Neural progenitor cell (in vitro differentiated cells): ENCODE data around the gene SPATA9.

ENCODE experiments used
- EZH2 ChIP-seq: fragments of 200-600 bp; sonication (generic); IDR thresholded peaks from 2 replicates; pipeline ENCODE4 v1.6.1; 2017; ENCODE audit warnings: antibody characterized with exemption, mild to moderate bottlenecking, moderate library complexity
- EZH2phosphoT487 ChIP-seq: fragments of 200-600 bp; sonication (generic); IDR thresholded peaks from 2 replicates; pipeline ENCODE4 v1.6.1; 2017; ENCODE audit warnings: antibody characterized with exemption
- TF ChIP-seq, protein P1 (sequence below): fragments of 200-600 bp; sonication (generic); IDR thresholded peaks from 2 replicates; pipeline ENCODE4 v1.5.1; 2017; ENCODE audit warnings: antibody characterized with exemption, mild to moderate bottlenecking

DNA sequence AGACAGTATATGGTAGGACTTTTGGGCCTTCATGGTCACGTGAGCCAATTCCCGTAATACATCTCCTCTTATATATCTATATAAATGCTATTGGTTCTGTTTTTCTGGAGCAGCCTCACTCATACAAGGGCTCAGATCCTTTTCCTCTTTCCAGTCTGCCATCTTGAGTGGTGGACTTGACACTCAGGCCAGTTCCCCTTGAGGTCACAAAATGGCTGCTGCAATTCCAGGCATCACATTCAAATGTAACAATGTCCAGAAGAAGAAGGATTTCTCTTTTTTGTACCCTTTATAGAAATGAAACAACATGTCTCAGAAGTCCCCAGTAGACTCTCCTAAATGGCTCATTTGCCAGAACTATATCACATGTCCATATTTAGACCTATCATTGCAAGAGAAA is 58.4 kb downstream of the SPATA9 start:
- TF ChIP-seq, protein P1, sequence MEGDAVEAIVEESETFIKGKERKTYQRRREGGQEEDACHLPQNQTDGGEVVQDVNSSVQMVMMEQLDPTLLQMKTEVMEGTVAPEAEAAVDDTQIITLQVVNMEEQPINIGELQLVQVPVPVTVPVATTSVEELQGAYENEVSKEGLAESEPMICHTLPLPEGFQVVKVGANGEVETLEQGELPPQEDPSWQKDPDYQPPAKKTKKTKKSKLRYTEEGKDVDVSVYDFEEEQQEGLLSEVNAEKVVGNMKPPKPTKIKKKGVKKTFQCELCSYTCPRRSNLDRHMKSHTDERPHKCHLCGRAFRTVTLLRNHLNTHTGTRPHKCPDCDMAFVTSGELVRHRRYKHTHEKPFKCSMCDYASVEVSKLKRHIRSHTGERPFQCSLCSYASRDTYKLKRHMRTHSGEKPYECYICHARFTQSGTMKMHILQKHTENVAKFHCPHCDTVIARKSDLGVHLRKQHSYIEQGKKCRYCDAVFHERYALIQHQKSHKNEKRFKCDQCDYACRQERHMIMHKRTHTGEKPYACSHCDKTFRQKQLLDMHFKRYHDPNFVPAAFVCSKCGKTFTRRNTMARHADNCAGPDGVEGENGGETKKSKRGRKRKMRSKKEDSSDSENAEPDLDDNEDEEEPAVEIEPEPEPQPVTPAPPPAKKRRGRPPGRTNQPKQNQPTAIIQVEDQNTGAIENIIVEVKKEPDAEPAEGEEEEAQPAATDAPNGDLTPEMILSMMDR = no peak
- TF ChIP-seq EZH2 (no peak), EZH2phosphoT487 (no peak)
